IPS-20b (cell line): ENCODE results near the gene ARFIP2.

Experiments
- H3K27ac ChIP-seq: one replicate; pipeline ENCODE4 v1.5.1; 2013; ENCODE audit warnings: low read length
- H3K27me3 ChIP-seq: 2 replicates; pipeline ENCODE4 v1.6.1; 2013; ENCODE audit warnings: mild to moderate bottlenecking, low read length, inconsistent platforms; ENCODE audit not compliant: insufficient read depth
- H3K36me3 ChIP-seq: 2 replicates; pipeline ENCODE4 v1.6.1; 2013; ENCODE audit warnings: low read depth, mild to moderate bottlenecking, inconsistent platforms, low read length, moderate library complexity; ENCODE audit not compliant: insufficient read depth
- H3K4me1 ChIP-seq: 2 replicates; pipeline ENCODE4 v1.6.1; 2013; ENCODE audit warnings: mild to moderate bottlenecking, control low read depth, inconsistent platforms, low read length, moderate library complexity; ENCODE audit not compliant: insufficient read depth
- H3K4me3 ChIP-seq: 2 replicates; pipeline ENCODE4 v1.5.1; 2013; ENCODE audit warnings: mild to moderate bottlenecking, low read length, inconsistent platforms
- H3K9ac ChIP-seq: 2 replicates; pipeline ENCODE4 v1.6.1; 2013; ENCODE audit warnings: low read depth, mild to moderate bottlenecking, inconsistent platforms, low read length, moderate library complexity
- H3K9me3 ChIP-seq: 2 replicates; pipeline ENCODE4 v1.6.1; 2013; ENCODE audit warnings: mild to moderate bottlenecking, low read depth, low read length, inconsistent platforms; ENCODE audit not compliant: insufficient read depth

The ARFIP2 gene

GRCh38 chr11:6458352-6459098 lies 22.6 kb downstream of the ARFIP2 start:
- H3K9ac ChIP-seq, result no peak overlapping the region
- peaks cover 22% of the 10 kb centered on the region for H3K36me3 ChIP-seq
- no peaks in the 10 kb centered on the region for H3K9me3 ChIP-seq
- no peaks in the 10 kb centered on the region for H3K27me3 ChIP-seq
- no peaks in the 10 kb centered on the region for H3K4me1 ChIP-seq
- no peak overlapping the region for H3K4me3 ChIP-seq
- no peak overlapping the region for H3K27ac ChIP-seq

- Histone ChIP-seq H3K36me3 (peaks cover 22% of the 10 kb centered on the region), H3K9me3 (no peaks in the 10 kb centered on the region), H3K27ac (no peak overlapping the region)
These were observed 23.4 kb downstream of the ARFIP2 start for GRCh38 chr11:6457581-6458320.

GRCh38 chr11:6456361-6457073 lies 24.6 kb downstream of the ARFIP2 start:
- no peaks in the 10 kb centered on the region for H3K4me1 ChIP-seq
- no peak overlapping the region for H3K9ac ChIP-seq
- H3K9me3 ChIP-seq, result no peaks in the 10 kb centered on the region
- no peaks in the 10 kb centered on the region for H3K27me3 ChIP-seq
- peaks cover 25% of the 10 kb centered on the region for H3K36me3 ChIP-seq
- no peak overlapping the region for H3K4me3 ChIP-seq
- no peak overlapping the region for H3K27ac ChIP-seq

More at GRCh38 chr11:6457581-6458320, 23.4 kb downstream of the ARFIP2 start:
- no peak overlapping the region for H3K9ac ChIP-seq
- no peak overlapping the region for H3K4me3 ChIP-seq
- no peaks in the 10 kb centered on the region for H3K27me3 ChIP-seq
- H3K4me1 ChIP-seq, result no peaks in the 10 kb centered on the region

- no peaks in the 10 kb centered on the region for H3K9me3 ChIP-seq
- no peak overlapping the region for H3K9ac ChIP-seq
- no peak overlapping the region for H3K27ac ChIP-seq
- H3K27me3 ChIP-seq, result no peaks in the 10 kb centered on the region
- H3K4me3 ChIP-seq, result no peak overlapping the region
- peaks cover 40% of the 10 kb centered on the region for H3K36me3 ChIP-seq
- H3K4me1 ChIP-seq, result no peaks in the 10 kb centered on the region
These were observed 26.1 kb downstream of the ARFIP2 start for GRCh38 chr11:6455070-6455469.

- Histone ChIP-seq H3K27ac (no peak overlapping the region), H3K9ac (no peak overlapping the region)
These were observed 28.0 kb downstream of the ARFIP2 start for GRCh38 chr11:6453152-6453551.

GRCh38 chr11:6452219-6452618 lies 28.9 kb downstream of the ARFIP2 start:
- H3K4me1 ChIP-seq, result no peaks in the 10 kb centered on the region
- H3K9ac ChIP-seq, result no peak overlapping the region
- H3K27me3 ChIP-seq, result no peaks in the 10 kb centered on the region
- H3K27ac ChIP-seq, result no peak overlapping the region
- no peaks in the 10 kb centered on the region for H3K9me3 ChIP-seq
- H3K4me3 ChIP-seq, result no peak overlapping the region
- peaks cover 44% of the 10 kb centered on the region for H3K36me3 ChIP-seq

More at GRCh38 chr11:6453152-6453551, 28.0 kb downstream of the ARFIP2 start:
- H3K36me3 ChIP-seq, result peaks cover 45% of the 10 kb centered on the region
- no peaks in the 10 kb centered on the region for H3K4me1 ChIP-seq
- no peaks in the 10 kb centered on the region for H3K27me3 ChIP-seq
- no peak overlapping the region for H3K4me3 ChIP-seq
- no peaks in the 10 kb centered on the region for H3K9me3 ChIP-seq

- peaks cover 23% of the 10 kb centered on the region for H3K36me3 ChIP-seq
- H3K9ac ChIP-seq, result no peak overlapping the region
- no peaks in the 10 kb centered on the region for H3K27me3 ChIP-seq
- H3K4me1 ChIP-seq, result no peaks in the 10 kb centered on the region
- H3K9me3 ChIP-seq, result no peaks in the 10 kb centered on the region
- no peak overlapping the region for H3K4me3 ChIP-seq
- no peak overlapping the region for H3K27ac ChIP-seq
These were observed 32.6 kb downstream of the ARFIP2 start for GRCh38 chr11:6448574-6448973.

- no peaks in the 10 kb centered on the region; the same call in 1 of the 2 replicates for H3K4me1 ChIP-seq
- no peak overlapping the region for H3K9ac ChIP-seq
- H3K27ac ChIP-seq, result no peak overlapping the region
- no peaks in the 10 kb centered on the region for H3K9me3 ChIP-seq
- H3K36me3 ChIP-seq, result no peaks in the 10 kb centered on the region
- no peaks in the 10 kb centered on the region for H3K27me3 ChIP-seq
- no peak overlapping the region for H3K4me3 ChIP-seq
These were observed 37.7 kb downstream of the ARFIP2 start for GRCh38 chr11:6443269-6444003.

- no peak overlapping the region for H3K9ac ChIP-seq
- no peak overlapping the region for H3K27ac ChIP-seq
- no peak overlapping the region for H3K4me3 ChIP-seq
- H3K4me1 ChIP-seq, result no peaks in the 10 kb centered on the region; the same call in 1 of the 2 replicates
- no peaks in the 10 kb centered on the region for H3K36me3 ChIP-seq
- H3K9me3 ChIP-seq, result no peaks in the 10 kb centered on the region
- H3K27me3 ChIP-seq, result no peaks in the 10 kb centered on the region
These were observed 38.7 kb downstream of the ARFIP2 start for GRCh38 chr11:6442441-6442840.

- Histone ChIP-seq H3K27ac (no peak within 1 kb of the TSS), H3K9ac (no peak within 1 kb of the TSS), H3K4me1 (no peaks in the 10 kb centered on the region; the same call in 1 of the 2 replicates), H3K36me3 (no peaks in the 10 kb centered on the region), H3K9me3 (no peaks in the 10 kb centered on the region), H3K27me3 (no peaks in the 10 kb centered on the region), H3K4me3 (no peak within 1 kb of the TSS)
These were observed 40.2 kb downstream of the ARFIP2 start, which contains the start of gene HPX for GRCh38 chr11:6440906-6441358. Gene HPX, minus strand, starts transcription at chr11:6440987. Its CDS starts 24 bp downstream, at chr11:6440963.

- Histone ChIP-seq H3K27me3 (no peaks in the 10 kb centered on the region), H3K36me3 (no peaks in the 10 kb centered on the region), H3K4me1 (no peaks in the 10 kb centered on the region; the same call in 1 of the 2 replicates)
These were observed 42.1 kb downstream of the ARFIP2 start for GRCh38 chr11:6438979-6439571.

More at GRCh38 chr11:6438979-6439571, 42.1 kb downstream of the ARFIP2 start:
- Histone ChIP-seq H3K4me3 (no peak overlapping the region), H3K27ac (no peak overlapping the region), H3K9me3 (no peaks in the 10 kb centered on the region), H3K9ac (no peak overlapping the region)
